Progenitor cell of endocrine pancreas (in vitro differentiated cells): ENCODE measurements around the gene WNT4. TPM values are rescaled to one million over a fixed set of nuclear protein-coding genes. Genes with fewer than 3 reads are reported as not detected.

Source experiments
- DNase-seq: peaks from one replicate; pipeline ENCODE4 v3.0.0; 2021; ENCODE audit warnings: low spot score; ENCODE audit not compliant: unreplicated experiment
- H3K27ac Mint-ChIP-seq: 2 replicates; pipeline ENCODE4 v1.8.0; 2021; ENCODE audit warnings: mild to moderate bottlenecking, moderate library complexity, mixed read lengths
- H3K27me3 Mint-ChIP-seq: 2 replicates; pipeline ENCODE4 v1.8.0; 2021; ENCODE audit warnings: mixed read lengths
- H3K36me3 Mint-ChIP-seq: 2 replicates; pipeline ENCODE4 v1.8.0; 2022; ENCODE audit warnings: mixed read lengths; ENCODE audit not compliant: insufficient read depth
- H3K4me1 Mint-ChIP-seq: 2 replicates; pipeline ENCODE4 v1.8.0; 2021; ENCODE audit warnings: low read depth, mixed read lengths
- H3K4me3 Mint-ChIP-seq: 2 replicates; pipeline ENCODE4 v1.8.0; 2021; ENCODE audit warnings: low read depth, mild to moderate bottlenecking, moderate library complexity, mixed read lengths
- H3K9me3 Mint-ChIP-seq: 2 replicates; pipeline ENCODE4 v1.8.0; 2021; ENCODE audit warnings: low read depth, mixed read lengths
- CTCF ChIP-seq: fragments of 200-600 bp; sonication (generic); IDR thresholded peaks from one replicate; pipeline ENCODE4 v1.5.0; 2021; ENCODE audit warnings: antibody characterized with exemption, mild to moderate bottlenecking; ENCODE audit not compliant: unreplicated experiment
- total RNA-seq: library from RNA; stranded (reverse); gene quantifications from 2 replicates; pipeline ENCODE4 v1.2.1, GENCODE V29; 2021

WNT4 gene
- total RNA-seq, 1 donor from 2014 or later, result 0.74 TPM

GRCh38 chr1:22089134-22089571, 53.7 kb downstream of the WNT4 start:
- Mint-ChIP-seq H3K9me3 (no peaks in the 10 kb centered on the region), H3K27ac (no peak overlapping the region), H3K36me3 (peaks cover 43% of the 10 kb centered on the region), H3K4me3 (no peak overlapping the region), H3K27me3 (no peaks in the 10 kb centered on the region), H3K4me1 (peaks cover 31% of the 10 kb centered on the region)
- no peak for DNase-seq
- TF ChIP-seq CTCF, result no peak

DNA sequence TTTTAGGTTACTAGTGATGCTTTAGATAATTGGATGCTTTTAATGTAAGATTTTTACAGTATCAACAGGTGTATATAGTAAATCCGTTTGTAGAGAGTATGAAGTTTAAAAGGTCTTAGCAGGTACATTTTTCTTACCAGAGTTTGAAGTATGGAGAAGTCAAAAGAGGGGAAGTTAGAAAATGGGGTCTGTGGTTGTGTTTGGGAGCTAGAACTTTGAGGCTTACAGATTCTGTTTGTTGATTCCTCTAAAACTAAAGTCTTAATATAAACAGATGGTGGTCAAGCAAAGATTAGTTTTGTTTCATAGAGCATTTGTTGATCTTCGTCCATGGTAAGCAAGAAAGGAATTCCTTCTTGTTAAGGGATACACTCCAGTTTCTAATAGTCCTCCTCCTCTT, 54.6 kb downstream of the WNT4 start:
- Mint-ChIP-seq H3K4me3 (no peak overlapping the region), H3K36me3 (peaks cover 41% of the 10 kb centered on the region), H3K4me1 (peaks cover 31% of the 10 kb centered on the region), H3K9me3 (no peaks in the 10 kb centered on the region), H3K27me3 (no peaks in the 10 kb centered on the region), H3K27ac (peak overlapping the region; percentile 5)
- no peak for TF ChIP-seq CTCF
- DNase-seq, result no peak

- Mint-ChIP-seq H3K36me3 (peaks cover 35% of the 10 kb centered on the region), H3K27ac (no peak overlapping the region), H3K4me3 (no peak overlapping the region), H3K9me3 (no peaks in the 10 kb centered on the region), H3K4me1 (peaks cover 32% of the 10 kb centered on the region), H3K27me3 (no peaks in the 10 kb centered on the region)
- no peak for DNase-seq
- TF ChIP-seq CTCF, result no peak
Measured at GRCh38 chr1:22080191-22080590, 62.7 kb downstream of the WNT4 start.

GRCh38 chr1:22078133-22078532, 64.8 kb downstream of the WNT4 start:
- Mint-ChIP-seq H3K4me3 (no peak overlapping the region), H3K9me3 (no peaks in the 10 kb centered on the region), H3K36me3 (peaks cover 22% of the 10 kb centered on the region), H3K4me1 (peaks cover 42% of the 10 kb centered on the region), H3K27me3 (no peaks in the 10 kb centered on the region), H3K27ac (peak overlapping the region; percentile 49)
- TF ChIP-seq CTCF, result no peak
- no peak for DNase-seq

GRCh38 chr1:22077728-22078127, 65.2 kb downstream of the WNT4 start:
- DNase-seq, result no peak
- H3K36me3 Mint-ChIP-seq, result peaks cover 22% of the 10 kb centered on the region
- H3K9me3 Mint-ChIP-seq, result no peaks in the 10 kb centered on the region
- H3K4me3 Mint-ChIP-seq, result no peak overlapping the region
- H3K27me3 Mint-ChIP-seq, result no peaks in the 10 kb centered on the region
- TF ChIP-seq CTCF, result no peak
- H3K27ac Mint-ChIP-seq, result peak overlapping the region; percentile 49
- H3K4me1 Mint-ChIP-seq, result peaks cover 42% of the 10 kb centered on the region
